ENCODE results near the gene KCNJ6.
A peak's percentile ranks its signal among the peaks of the same experiment; 100 is the strongest.
"Not testable (repeated sequence)": the region's sequence is repeated elsewhere in the genome, so short reads cannot be mapped to it uniquely, and the experiment has no call there.

Gene KCNJ6

DNA sequence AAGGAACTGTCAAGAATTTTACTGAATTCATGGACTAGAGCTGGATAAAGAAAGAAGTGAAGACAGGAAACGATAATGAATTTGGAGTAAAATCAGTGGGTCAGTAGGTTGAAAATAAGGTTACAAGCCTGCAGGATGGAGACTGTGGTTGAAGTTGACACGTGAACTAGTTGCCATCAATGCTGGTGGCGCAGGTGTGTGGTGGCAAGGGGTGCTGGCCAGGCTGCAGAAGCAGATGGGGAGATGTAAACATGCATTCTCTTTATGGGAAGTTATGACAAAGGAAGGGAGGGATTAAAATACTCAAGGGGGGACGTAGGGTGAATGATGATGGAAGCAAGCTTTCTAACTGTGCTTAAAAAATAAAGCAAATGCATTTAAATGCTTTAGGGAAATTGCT, 263.1 kb downstream of the KCNJ6 start:
- no peak for DNase-seq (ENCODE audit: low read depth)
- TF ChIP-seq, protein P1, sequence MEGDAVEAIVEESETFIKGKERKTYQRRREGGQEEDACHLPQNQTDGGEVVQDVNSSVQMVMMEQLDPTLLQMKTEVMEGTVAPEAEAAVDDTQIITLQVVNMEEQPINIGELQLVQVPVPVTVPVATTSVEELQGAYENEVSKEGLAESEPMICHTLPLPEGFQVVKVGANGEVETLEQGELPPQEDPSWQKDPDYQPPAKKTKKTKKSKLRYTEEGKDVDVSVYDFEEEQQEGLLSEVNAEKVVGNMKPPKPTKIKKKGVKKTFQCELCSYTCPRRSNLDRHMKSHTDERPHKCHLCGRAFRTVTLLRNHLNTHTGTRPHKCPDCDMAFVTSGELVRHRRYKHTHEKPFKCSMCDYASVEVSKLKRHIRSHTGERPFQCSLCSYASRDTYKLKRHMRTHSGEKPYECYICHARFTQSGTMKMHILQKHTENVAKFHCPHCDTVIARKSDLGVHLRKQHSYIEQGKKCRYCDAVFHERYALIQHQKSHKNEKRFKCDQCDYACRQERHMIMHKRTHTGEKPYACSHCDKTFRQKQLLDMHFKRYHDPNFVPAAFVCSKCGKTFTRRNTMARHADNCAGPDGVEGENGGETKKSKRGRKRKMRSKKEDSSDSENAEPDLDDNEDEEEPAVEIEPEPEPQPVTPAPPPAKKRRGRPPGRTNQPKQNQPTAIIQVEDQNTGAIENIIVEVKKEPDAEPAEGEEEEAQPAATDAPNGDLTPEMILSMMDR (IDR thresholded peaks at IDR 0.05; ENCODE audit: low read length, missing control alignments): no peak
- H3K4me3 ChIP-seq (replicated peaks; ENCODE audit: low read depth, low read length): no peak overlapping the region

DNA sequence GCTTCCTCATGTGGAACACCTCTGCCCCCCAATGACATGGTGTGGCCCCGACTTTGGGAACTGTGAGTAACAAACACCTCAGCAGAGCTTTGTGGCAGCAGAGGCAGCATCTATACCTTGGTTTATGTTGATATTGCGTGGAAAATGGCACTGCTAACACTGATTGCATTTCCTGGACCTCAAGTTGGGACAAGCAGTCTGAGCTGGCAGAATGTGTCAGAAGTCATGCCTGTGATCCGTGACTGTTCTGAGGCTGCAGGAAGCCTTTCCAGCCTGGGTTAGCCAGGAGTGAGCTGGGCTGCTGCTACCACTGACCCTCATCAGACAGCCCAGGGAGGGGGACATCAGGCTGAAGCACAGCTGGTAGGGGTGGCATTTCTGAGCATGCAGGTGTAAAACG, 268.5 kb downstream of the KCNJ6 start:
- DNase-seq (ENCODE audit: low read depth): no peak
- no peak overlapping the region for H3K4me3 ChIP-seq (replicated peaks; ENCODE audit: low read depth, low read length)

DNA sequence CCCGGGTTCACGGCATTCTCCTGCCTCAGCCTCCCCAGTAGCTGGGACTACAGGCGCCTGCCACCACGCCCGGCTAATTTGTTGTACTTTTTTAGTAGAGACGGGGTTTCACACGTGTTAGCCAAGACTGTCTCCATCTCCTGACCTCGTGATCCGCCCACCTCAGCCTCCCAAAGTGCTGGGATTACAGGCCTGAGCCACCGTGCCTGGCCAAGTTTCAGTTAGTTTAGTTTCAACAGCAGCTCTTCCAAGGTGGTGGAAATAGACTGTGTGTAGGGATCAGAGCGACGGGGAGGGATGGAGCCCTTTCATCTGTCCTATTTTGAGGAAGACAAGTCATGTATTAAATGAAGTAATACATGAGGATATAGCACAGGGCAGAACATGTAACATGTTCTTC, 269.5 kb downstream of the KCNJ6 start:
- DNase-seq (ENCODE audit: low read depth): not testable (repeated sequence)

More for the DNA sequence above, 268.5 kb downstream of the KCNJ6 start:
- TF ChIP-seq, protein P1 (IDR thresholded peaks at IDR 0.05; ENCODE audit: low read length, missing control alignments): no peak

DNA sequence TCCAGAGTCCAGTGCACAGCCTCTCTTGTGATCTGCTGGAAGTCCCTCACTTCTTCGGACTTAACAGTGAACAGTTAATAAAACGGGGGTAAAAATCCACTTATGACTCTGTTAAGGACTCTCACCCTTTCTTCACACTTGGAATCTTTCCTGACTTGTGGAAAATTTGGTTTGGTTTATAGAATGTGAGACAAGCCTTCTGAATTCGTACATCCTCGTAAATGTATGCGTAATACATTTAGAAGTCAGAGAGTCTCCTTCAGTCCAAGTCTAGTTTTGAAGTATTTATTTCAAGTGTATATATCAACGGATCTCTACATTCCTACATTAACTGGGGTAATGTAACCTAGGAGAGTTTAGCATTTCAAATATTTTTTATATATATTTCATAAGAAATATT, 270.4 kb downstream of the KCNJ6 start:
- TF ChIP-seq, protein P1 (IDR thresholded peaks at IDR 0.05; ENCODE audit: low read length, missing control alignments): no peak
- DNase-seq (ENCODE audit: low read depth): no peak
- no peak overlapping the region for H3K4me3 ChIP-seq (replicated peaks; ENCODE audit: low read depth, low read length)

More for the DNA sequence above, 269.5 kb downstream of the KCNJ6 start:
- not testable (repeated sequence) for H3K4me3 ChIP-seq (replicated peaks; ENCODE audit: low read depth, low read length)

DNA sequence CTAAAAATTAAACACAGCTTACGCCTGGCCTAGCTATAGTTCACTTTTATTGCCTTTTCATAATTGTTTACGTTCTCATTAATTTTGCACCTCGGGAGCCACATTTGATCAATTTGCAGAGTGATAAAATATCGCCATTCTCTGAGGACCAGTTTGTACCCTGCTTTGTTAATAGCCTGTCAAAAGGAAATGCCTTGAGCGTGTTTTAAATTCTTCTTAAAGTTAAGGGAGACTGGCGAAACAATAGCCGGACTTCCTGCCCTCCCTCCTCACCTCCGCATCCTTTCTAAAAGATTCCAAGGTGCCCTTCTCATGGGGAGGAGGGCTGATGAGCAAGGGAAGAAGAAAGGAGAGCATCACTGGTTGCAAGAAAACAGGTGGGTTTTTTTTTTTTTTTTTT, 271.6 kb downstream of the KCNJ6 start:
- no peak overlapping the region for H3K4me3 ChIP-seq (replicated peaks; ENCODE audit: low read depth, low read length)
- DNase-seq (ENCODE audit: low read depth): peak; percentile 61
- TF ChIP-seq, protein P1 (IDR thresholded peaks at IDR 0.05; ENCODE audit: low read length, missing control alignments): no peak

DNA sequence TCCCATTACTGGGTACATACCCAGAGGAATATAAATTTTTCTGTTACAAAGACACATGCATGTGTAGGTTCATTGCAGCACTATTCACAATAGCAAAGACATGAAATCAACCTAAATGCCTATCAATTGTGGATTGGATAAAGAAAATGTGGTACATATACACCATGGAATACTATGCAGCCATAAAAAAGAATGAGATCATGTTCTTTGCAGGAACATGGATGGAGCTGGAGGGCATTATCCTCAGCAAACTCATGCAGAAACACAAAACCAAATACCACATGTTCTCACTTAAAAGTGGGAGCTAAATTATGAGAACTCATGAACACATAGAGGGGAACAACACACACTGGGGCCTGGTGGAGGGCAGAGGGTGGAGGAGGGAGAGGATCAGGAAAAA, 272.4 kb downstream of the KCNJ6 start:
- DNase-seq (ENCODE audit: low read depth); H3K4me3 ChIP-seq (replicated peaks; ENCODE audit: low read depth, low read length): not testable (repeated sequence)

DNA sequence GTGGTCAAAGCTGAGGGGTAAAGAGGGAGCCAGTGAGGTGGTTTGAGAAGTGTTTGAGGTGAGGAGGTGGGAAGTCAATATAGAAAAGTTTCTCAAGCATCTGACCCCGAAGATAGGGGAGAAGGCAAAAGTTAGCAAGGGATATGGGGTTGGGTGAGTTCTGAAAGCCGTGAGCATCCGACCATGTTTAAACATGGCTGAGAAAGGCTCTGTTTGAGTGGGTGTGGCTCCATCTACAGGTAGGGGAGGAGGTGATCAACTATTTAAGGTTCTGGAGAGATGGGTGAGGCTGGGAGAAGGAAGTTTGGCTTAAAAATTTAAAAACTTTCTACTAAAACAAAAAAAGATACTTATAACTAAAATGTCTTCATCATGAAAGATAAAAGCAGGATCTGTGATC, 273.8 kb downstream of the KCNJ6 start:
- H3K4me3 ChIP-seq (replicated peaks; ENCODE audit: low read depth, low read length): no peak overlapping the region
- DNase-seq (ENCODE audit: low read depth): no peak
- TF ChIP-seq, protein P1 (IDR thresholded peaks at IDR 0.05; ENCODE audit: low read length, missing control alignments): no peak

DNA sequence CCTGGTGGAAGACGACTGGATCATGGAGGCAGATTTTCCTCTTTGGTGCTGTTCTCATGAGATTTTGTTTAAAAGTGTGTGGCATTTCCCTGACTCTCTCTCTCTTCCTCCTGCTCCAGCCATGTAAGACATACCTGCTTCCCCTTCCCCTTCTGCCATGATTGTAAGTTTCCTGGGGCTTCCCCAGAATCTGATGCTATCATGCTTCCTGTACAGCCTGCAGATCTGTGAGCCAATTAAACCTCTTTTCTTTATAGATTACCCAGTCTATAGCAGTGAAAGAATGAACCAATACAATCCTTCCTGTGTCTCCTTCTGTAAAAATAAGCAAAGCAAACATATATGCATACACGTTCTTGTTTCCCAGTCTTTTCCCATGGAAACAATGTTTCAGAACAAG, 276.5 kb downstream of the KCNJ6 start:
- no peak overlapping the region for H3K4me3 ChIP-seq (replicated peaks; ENCODE audit: low read depth, low read length)
- TF ChIP-seq, protein P1 (IDR thresholded peaks at IDR 0.05; ENCODE audit: low read length, missing control alignments): no peak
- no peak for DNase-seq (ENCODE audit: low read depth)
